WTC11 (cell line): Measurements from ENCODE around the gene CACNA1B. TPM values are rescaled to one million over a fixed set of nuclear protein-coding genes. Genes with fewer than 3 reads are reported as not detected.

Experiments
- ATAC-seq: fragments of 200-7000 bp; cut with Tn5 transposase; 2 replicates; pipeline ENCODE4 v1.10.0; 2021; ENCODE audit warnings: mild to moderate bottlenecking, moderate library complexity
- CTCF ChIA-PET: fragments of 300-600 bp; sonication (Branson Sonifier 250); formaldehyde crosslinking; loops from one replicate; lab custom pipeline; 2021; ENCODE audit warnings: antibody characterized with exemption; lab: Charles Lee
- POLR2A ChIA-PET: fragments of 350-600 bp; sonication (Branson Sonifier 250); formaldehyde crosslinking; loops from one replicate; lab custom pipeline; 2021; ENCODE audit warnings: antibody characterized with exemption; lab: Charles Lee
- DNase-seq: peaks from one replicate; pipeline ENCODE4 v3.0.0; 2021; ENCODE audit warnings: low spot score
- H3K27ac Mint-ChIP-seq: 2 replicates; pipeline ENCODE4 v1.8.0; 2021; ENCODE audit warnings: mixed read lengths
- H3K27me3 Mint-ChIP-seq: 2 replicates; pipeline ENCODE4 v1.8.0; 2021; ENCODE audit warnings: low read depth, mild to moderate bottlenecking, moderate library complexity, mixed read lengths
- H3K36me3 Mint-ChIP-seq: 2 replicates; pipeline ENCODE4 v1.8.0; 2021; ENCODE audit warnings: mixed read lengths
- H3K4me1 Mint-ChIP-seq: 2 replicates; pipeline ENCODE4 v1.8.0; 2022; ENCODE audit warnings: mixed read lengths
- H3K4me3 Mint-ChIP-seq: 2 replicates; pipeline ENCODE4 v1.8.0; 2021; ENCODE audit warnings: mild to moderate bottlenecking, moderate library complexity, mixed read lengths
- H3K9me3 Mint-ChIP-seq: 2 replicates; pipeline ENCODE4 v1.8.0; 2021; ENCODE audit warnings: mixed read lengths
- AFF4 ChIP-seq: sonication (generic); formaldehyde crosslinking; IDR thresholded peaks from 2 replicates; pipeline ENCODE4 v1.8.1; 2023; ENCODE audit warnings: mild to moderate bottlenecking, missing genetic modification reagents, borderline replicate concordance
- EMX1 ChIP-seq: fragments of 250-450 bp; sonication (Bioruptor Pico); IDR thresholded peaks from 2 replicates; pipeline ENCODE4 v1.8.0; 2021; ENCODE audit warnings: mild to moderate bottlenecking
- ESRRA ChIP-seq: sonication (generic); formaldehyde crosslinking; IDR thresholded peaks from 2 replicates; pipeline ENCODE4 v1.8.1; 2022; ENCODE audit warnings: mild to moderate bottlenecking, missing genetic modification reagents, borderline replicate concordance
- JUN ChIP-seq: sonication (generic); formaldehyde crosslinking; IDR thresholded peaks from 2 replicates; pipeline ENCODE4 v1.8.0; 2023; ENCODE audit warnings: mild to moderate bottlenecking, missing genetic modification reagents
- KAT7 ChIP-seq: sonication (generic); formaldehyde crosslinking; IDR thresholded peaks from 2 replicates; pipeline ENCODE4 v1.8.1; 2023; ENCODE audit warnings: missing genetic modification reagents, mild to moderate bottlenecking, borderline replicate concordance
- MLX ChIP-seq: sonication (generic); formaldehyde crosslinking; IDR thresholded peaks from 2 replicates; pipeline ENCODE4 v1.8.1; 2023; ENCODE audit warnings: mild to moderate bottlenecking, missing genetic modification reagents, moderate library complexity
- MXD4 ChIP-seq: fragments of 250-450 bp; sonication (Bioruptor Pico); IDR thresholded peaks from 2 replicates; pipeline ENCODE4 v1.8.0; 2021; ENCODE audit warnings: mild to moderate bottlenecking, moderate library complexity, borderline replicate concordance
- NFATC4 ChIP-seq: fragments of 250-450 bp; sonication (Bioruptor Pico); IDR thresholded peaks from 2 replicates; pipeline ENCODE4 v1.9.0; 2021; ENCODE audit warnings: mild to moderate bottlenecking
- NFE2L1 ChIP-seq: sonication (generic); formaldehyde crosslinking; IDR thresholded peaks from 2 replicates; pipeline ENCODE4 v1.8.1; 2023; ENCODE audit warnings: missing genetic modification reagents
- TCF7 ChIP-seq: sonication (generic); formaldehyde crosslinking; IDR thresholded peaks from 2 replicates; pipeline ENCODE4 v1.8.0; 2022; ENCODE audit warnings: mild to moderate bottlenecking, low read depth, missing genetic modification reagents, moderate library complexity
- ZBTB21 ChIP-seq: sonication (generic); formaldehyde crosslinking; IDR thresholded peaks from 2 replicates; pipeline ENCODE4 v1.8.1; 2023; ENCODE audit warnings: mild to moderate bottlenecking, missing genetic modification reagents, borderline replicate concordance
- ZNF317 ChIP-seq: sonication (generic); formaldehyde crosslinking; IDR thresholded peaks from 2 replicates; pipeline ENCODE4 v1.8.1; 2023; ENCODE audit warnings: low read depth, mild to moderate bottlenecking, moderate library complexity, missing genetic modification reagents, borderline replicate concordance
- total RNA-seq: library from RNA; stranded (reverse); gene quantifications from 3 replicates; pipeline ENCODE4 v1.2.3, GENCODE V29; 2021
- TF ChIP-seq, protein P1 (sequence below): fragments of 200-600 bp; IDR thresholded peaks from 2 replicates; pipeline ENCODE4 v1.8.0; 2022; ENCODE audit warnings: antibody characterized with exemption
- TF ChIP-seq, protein P2 (sequence below): sonication (generic); formaldehyde crosslinking; IDR thresholded peaks from 2 replicates; pipeline ENCODE4 v1.8.0; 2022; ENCODE audit warnings: mild to moderate bottlenecking, missing genetic modification reagents
- TF ChIP-seq, protein P3 (sequence below): fragments of 250-450 bp; sonication (Bioruptor Pico); IDR thresholded peaks from 2 replicates; pipeline ENCODE4 v1.9.0; 2021; ENCODE audit warnings: moderate library complexity, mild to moderate bottlenecking, inconsistent platforms, borderline replicate concordance
- TF ChIP-seq, protein P4 (sequence below): sonication (generic); formaldehyde crosslinking; IDR thresholded peaks from 2 replicates; pipeline ENCODE4 v1.8.1; 2023; ENCODE audit warnings: mild to moderate bottlenecking, moderate library complexity, missing genetic modification reagents
- TF ChIP-seq, protein P5 (sequence below): sonication (generic); formaldehyde crosslinking; IDR thresholded peaks from 2 replicates; pipeline ENCODE4 v1.8.1; 2023; ENCODE audit warnings: mild to moderate bottlenecking, missing genetic modification reagents
- TF ChIP-seq, protein P6 (sequence below): sonication (generic); formaldehyde crosslinking; conservative IDR thresholded peaks from 2 replicates; pipeline ENCODE4 v1.8.1; 2023; ENCODE audit warnings: mild to moderate bottlenecking, low read depth, missing genetic modification reagents, moderate library complexity

The CACNA1B gene
- total RNA-seq, 1 experiment from 2014 or later: 8.4 TPM

- TF ChIP-seq, protein P1, sequence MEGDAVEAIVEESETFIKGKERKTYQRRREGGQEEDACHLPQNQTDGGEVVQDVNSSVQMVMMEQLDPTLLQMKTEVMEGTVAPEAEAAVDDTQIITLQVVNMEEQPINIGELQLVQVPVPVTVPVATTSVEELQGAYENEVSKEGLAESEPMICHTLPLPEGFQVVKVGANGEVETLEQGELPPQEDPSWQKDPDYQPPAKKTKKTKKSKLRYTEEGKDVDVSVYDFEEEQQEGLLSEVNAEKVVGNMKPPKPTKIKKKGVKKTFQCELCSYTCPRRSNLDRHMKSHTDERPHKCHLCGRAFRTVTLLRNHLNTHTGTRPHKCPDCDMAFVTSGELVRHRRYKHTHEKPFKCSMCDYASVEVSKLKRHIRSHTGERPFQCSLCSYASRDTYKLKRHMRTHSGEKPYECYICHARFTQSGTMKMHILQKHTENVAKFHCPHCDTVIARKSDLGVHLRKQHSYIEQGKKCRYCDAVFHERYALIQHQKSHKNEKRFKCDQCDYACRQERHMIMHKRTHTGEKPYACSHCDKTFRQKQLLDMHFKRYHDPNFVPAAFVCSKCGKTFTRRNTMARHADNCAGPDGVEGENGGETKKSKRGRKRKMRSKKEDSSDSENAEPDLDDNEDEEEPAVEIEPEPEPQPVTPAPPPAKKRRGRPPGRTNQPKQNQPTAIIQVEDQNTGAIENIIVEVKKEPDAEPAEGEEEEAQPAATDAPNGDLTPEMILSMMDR: no peak
- no peak for TF ChIP-seq JUN (CRISPR knock-in tag)
- TF ChIP-seq NFE2L1 (CRISPR knock-in tag): no peak
- TF ChIP-seq ZBTB21 (CRISPR knock-in tag): no peak
- TF ChIP-seq, all 79 proteins: peak for 0
Measured at GRCh38 chr9:137986268-137987099, 108.9 kb downstream of the CACNA1B start (continued).

DNA sequence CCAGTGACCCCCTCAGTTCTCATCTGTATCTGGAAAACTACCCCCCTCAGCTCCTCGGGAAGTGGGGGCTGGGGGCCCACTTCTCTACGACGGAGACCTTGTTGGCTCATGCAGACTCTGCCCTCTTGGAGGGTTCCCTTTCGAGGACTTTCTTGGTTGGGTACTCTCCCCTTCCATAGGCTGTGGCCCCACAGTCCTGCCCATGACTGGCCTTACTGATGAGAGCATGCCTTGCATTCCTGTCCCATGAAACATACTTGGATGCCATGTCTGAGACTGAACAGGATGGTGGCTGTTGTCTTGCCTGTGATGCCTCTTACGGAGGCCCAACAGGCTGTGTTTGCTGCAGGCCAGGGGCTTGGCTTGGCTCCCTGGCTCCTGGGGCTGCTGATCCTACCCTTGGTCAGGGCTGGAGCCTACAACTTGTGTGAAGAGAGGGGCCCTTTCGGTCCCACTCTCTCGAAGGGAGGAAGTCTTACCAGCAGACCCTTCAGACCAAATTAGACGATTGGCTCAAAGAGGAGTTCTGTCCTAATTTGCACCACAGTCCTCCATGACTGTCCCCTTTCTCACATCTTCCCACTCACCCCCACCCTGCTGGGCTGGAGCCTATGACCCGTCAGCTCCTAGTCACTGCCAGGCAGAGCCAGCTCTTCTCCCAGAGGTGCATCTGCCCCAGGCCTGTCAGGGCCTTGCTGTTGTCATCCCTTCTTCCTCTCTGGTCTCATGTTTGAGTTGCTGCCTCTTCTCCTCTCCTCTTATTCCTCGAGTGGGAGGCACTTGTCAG is 109.9 kb downstream of the CACNA1B start:
- no peak for ATAC-seq
- Mint-ChIP-seq H3K9me3 (peaks cover 52% of the 10 kb centered on the region), H3K27ac (no peak overlapping the region; the same call in 1 of the 2 replicates), H3K4me1 (peaks cover 4% of the 10 kb centered on the region; the same call in 1 of the 2 replicates), H3K36me3 (peaks cover 80% of the 10 kb centered on the region), H3K27me3 (peaks cover 9% of the 10 kb centered on the region; the same call in 1 of the 2 replicates), H3K4me3 (no peak overlapping the region)
- ChIA-PET POLR2A (no interaction called here), CTCF (no interaction called here)
- no peak for DNase-seq
- no peak for TF ChIP-seq NFATC4 (CRISPR knock-in tag)
- TF ChIP-seq MLX: no peak
- TF ChIP-seq MXD4 (CRISPR knock-in tag): no peak
- TF ChIP-seq, protein P2, sequence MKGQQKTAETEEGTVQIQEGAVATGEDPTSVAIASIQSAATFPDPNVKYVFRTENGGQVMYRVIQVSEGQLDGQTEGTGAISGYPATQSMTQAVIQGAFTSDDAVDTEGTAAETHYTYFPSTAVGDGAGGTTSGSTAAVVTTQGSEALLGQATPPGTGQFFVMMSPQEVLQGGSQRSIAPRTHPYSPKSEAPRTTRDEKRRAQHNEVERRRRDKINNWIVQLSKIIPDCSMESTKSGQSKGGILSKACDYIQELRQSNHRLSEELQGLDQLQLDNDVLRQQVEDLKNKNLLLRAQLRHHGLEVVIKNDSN (CRISPR knock-in tag): no peak
- TF ChIP-seq AFF4 (CRISPR knock-in tag): no peak
- TF ChIP-seq, protein P3, sequence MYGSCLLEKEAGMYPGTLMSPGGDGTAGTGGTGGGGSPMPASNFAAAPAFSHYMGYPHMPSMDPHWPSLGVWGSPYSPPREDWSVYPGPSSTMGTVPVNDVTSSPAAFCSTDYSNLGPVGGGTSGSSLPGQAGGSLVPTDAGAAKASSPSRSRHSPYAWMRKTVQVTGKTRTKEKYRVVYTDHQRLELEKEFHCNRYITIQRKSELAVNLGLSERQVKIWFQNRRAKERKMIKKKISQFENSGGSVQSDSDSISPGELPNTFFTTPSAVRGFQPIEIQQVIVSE (CRISPR knock-in tag): no peak
- no peak for TF ChIP-seq ZNF317 (CRISPR knock-in tag)
- TF ChIP-seq, protein P4, sequence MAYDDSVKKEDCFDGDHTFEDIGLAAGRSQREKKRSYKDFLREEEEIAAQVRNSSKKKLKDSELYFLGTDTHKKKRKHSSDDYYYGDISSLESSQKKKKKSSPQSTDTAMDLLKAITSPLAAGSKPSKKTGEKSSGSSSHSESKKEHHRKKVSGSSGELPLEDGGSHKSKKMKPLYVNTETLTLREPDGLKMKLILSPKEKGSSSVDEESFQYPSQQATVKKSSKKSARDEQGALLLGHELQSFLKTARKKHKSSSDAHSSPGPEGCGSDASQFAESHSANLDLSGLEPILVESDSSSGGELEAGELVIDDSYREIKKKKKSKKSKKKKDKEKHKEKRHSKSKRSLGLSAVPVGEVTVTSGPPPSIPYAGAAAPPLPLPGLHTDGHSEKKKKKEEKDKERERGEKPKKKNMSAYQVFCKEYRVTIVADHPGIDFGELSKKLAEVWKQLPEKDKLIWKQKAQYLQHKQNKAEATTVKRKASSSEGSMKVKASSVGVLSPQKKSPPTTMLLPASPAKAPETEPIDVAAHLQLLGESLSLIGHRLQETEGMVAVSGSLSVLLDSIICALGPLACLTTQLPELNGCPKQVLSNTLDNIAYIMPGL: no peak
- no peak for TF ChIP-seq EMX1 (CRISPR knock-in tag)
- no peak for TF ChIP-seq KAT7
- TF ChIP-seq TCF7 (CRISPR knock-in tag): no peak
- TF ChIP-seq, protein P5, sequence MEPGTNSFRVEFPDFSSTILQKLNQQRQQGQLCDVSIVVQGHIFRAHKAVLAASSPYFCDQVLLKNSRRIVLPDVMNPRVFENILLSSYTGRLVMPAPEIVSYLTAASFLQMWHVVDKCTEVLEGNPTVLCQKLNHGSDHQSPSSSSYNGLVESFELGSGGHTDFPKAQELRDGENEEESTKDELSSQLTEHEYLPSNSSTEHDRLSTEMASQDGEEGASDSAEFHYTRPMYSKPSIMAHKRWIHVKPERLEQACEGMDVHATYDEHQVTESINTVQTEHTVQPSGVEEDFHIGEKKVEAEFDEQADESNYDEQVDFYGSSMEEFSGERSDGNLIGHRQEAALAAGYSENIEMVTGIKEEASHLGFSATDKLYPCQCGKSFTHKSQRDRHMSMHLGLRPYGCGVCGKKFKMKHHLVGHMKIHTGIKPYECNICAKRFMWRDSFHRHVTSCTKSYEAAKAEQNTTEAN (CRISPR knock-in tag): no peak
- no peak for TF ChIP-seq NFE2L1 (CRISPR knock-in tag)
- TF ChIP-seq, protein P6, sequence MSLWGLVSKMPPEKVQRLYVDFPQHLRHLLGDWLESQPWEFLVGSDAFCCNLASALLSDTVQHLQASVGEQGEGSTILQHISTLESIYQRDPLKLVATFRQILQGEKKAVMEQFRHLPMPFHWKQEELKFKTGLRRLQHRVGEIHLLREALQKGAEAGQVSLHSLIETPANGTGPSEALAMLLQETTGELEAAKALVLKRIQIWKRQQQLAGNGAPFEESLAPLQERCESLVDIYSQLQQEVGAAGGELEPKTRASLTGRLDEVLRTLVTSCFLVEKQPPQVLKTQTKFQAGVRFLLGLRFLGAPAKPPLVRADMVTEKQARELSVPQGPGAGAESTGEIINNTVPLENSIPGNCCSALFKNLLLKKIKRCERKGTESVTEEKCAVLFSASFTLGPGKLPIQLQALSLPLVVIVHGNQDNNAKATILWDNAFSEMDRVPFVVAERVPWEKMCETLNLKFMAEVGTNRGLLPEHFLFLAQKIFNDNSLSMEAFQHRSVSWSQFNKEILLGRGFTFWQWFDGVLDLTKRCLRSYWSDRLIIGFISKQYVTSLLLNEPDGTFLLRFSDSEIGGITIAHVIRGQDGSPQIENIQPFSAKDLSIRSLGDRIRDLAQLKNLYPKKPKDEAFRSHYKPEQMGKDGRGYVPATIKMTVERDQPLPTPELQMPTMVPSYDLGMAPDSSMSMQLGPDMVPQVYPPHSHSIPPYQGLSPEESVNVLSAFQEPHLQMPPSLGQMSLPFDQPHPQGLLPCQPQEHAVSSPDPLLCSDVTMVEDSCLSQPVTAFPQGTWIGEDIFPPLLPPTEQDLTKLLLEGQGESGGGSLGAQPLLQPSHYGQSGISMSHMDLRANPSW (CRISPR knock-in tag): no peak
- TF ChIP-seq ESRRA (CRISPR knock-in tag): no peak
